Fibroblast of villous mesenchyme (primary cell): ENCODE results near the gene FAM240B. TPM values are rescaled to one million over a fixed set of nuclear protein-coding genes. Genes with fewer than 3 reads are reported as not detected.

Source experiments
- DNase-seq: peaks from one replicate; pipeline ENCODE4 v3.0.0-alpha.2; 2010; ENCODE audit warnings: low read depth
- H3K4me3 ChIP-seq: 2 replicates; pipeline ENCODE4 v1.5.1; 2011; ENCODE audit warnings: low read depth, mild to moderate bottlenecking, low read length
- CTCF ChIP-seq: IDR thresholded peaks from 2 replicates; pipeline ENCODE4 v1.5.1; 2012; ENCODE audit warnings: low read depth, mild to moderate bottlenecking, low read length; ENCODE audit not compliant: insufficient read depth
- total RNA-seq: library from RNA; depleted of rRNA; stranded (reverse); fragments of >200 nt; gene quantifications from 2 replicates; pipeline ENCODE4 v1.2.3, GENCODE V29; 2012

Gene FAM240B
- total RNA-seq, 1 donor: not detected

GRCh38 chr9:38686933-38687332 lies 33.0 kb downstream of the FAM240B start:
- DNase-seq: no peak
- no peak for TF ChIP-seq CTCF
- H3K4me3 ChIP-seq: no peak overlapping the region

GRCh38 chr9:38685535-38685934 lies 34.4 kb downstream of the FAM240B start:
- no peak overlapping the region for H3K4me3 ChIP-seq
- no peak for TF ChIP-seq CTCF
- DNase-seq: no peak

- TF ChIP-seq CTCF: no peak
- DNase-seq: no peak
Observed at GRCh38 chr9:38683336-38683735, 36.6 kb downstream of the FAM240B start.

GRCh38 chr9:38682713-38683112 lies 37.2 kb downstream of the FAM240B start:
- no peak overlapping the region for H3K4me3 ChIP-seq
- TF ChIP-seq CTCF: no peak
- peak; percentile 96 for DNase-seq

More at GRCh38 chr9:38683336-38683735, 36.6 kb downstream of the FAM240B start:
- H3K4me3 ChIP-seq: no peak overlapping the region

GRCh38 chr9:38681747-38682227 lies 38.1 kb downstream of the FAM240B start:
- no peak for TF ChIP-seq CTCF
- DNase-seq: peak; percentile 80

GRCh38 chr9:38680837-38681445 lies 39.0 kb downstream of the FAM240B start:
- no peak overlapping the region for H3K4me3 ChIP-seq
- no peak for TF ChIP-seq CTCF
- peak; percentile 25 for DNase-seq

More at GRCh38 chr9:38681747-38682227, 38.1 kb downstream of the FAM240B start:
- no peak overlapping the region for H3K4me3 ChIP-seq
